DMS114 treated with DMSO at 0.1 percent for 48 hours (cell line): ENCODE data around the gene ATP6V1B1.
A peak's percentile ranks its signal among the peaks of the same experiment; 100 is the strongest.

Experiments used
- DNase-seq: peaks from one replicate; lab custom pipeline; 2025; ENCODE audit not compliant: unreplicated experiment; lab: John Stamatoyannopoulos, UW

ATP6V1B1 gene

GRCh38 chr2:70901227-70902066 is 34.3 kb upstream of the ATP6V1B1 start:
- DNase-seq = peak; percentile 31

GRCh38 chr2:70902067-70902442 is 33.6 kb upstream of the ATP6V1B1 start:
- DNase-seq = no peak

- DNase-seq = no peak
These were observed 33.1 kb upstream of the ATP6V1B1 start for GRCh38 chr2:70902579-70902978.

GRCh38 chr2:70903171-70903570 is 32.5 kb upstream of the ATP6V1B1 start:
- no peak for DNase-seq

GRCh38 chr2:70903641-70904340 is 31.9 kb upstream of the ATP6V1B1 start:
- DNase-seq = no peak

DNA sequence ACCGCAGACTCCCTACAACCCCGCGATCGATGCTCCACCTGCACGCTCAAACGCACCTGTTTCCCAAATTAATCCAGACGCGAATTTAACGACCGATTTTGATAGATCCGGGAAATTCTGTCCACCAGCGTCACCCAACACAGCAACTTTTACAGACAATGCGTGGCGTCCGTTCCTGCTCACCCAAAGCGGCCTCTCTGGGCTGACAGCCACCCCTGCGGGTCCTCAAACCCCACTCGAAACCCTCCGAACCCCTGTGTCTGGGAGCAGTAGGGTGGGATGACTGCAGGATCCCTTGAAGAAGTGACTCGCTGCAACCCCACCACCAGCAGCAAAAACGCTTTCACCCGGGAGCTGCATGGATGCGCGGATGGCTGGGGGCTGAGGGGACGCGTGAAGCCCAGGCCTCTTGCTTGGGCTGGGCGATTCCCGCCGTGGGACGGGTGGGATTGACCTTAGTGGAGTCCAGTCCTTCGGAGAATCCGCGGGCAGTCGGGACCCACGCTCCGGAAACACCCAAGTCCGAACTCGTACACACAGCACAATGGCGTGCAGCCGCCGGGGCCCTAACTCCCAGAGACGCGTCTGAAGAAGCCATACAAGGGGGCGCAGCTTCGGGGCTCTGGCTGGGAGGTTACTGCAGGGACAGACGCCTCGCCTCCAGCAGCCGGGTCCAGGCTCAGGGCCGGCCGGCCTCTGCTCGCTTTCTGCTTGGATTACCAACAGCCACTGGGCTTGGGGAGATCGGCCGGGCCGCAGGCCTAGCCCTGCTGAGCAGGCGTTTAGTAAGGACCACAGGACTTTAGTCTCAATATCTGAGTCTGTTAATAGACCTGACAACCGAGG is 31.1 kb upstream of the ATP6V1B1 start:
- DNase-seq = no peak

GRCh38 chr2:70905443-70906421 is 30.0 kb upstream of the ATP6V1B1 start:
- DNase-seq = no peak

DNA sequence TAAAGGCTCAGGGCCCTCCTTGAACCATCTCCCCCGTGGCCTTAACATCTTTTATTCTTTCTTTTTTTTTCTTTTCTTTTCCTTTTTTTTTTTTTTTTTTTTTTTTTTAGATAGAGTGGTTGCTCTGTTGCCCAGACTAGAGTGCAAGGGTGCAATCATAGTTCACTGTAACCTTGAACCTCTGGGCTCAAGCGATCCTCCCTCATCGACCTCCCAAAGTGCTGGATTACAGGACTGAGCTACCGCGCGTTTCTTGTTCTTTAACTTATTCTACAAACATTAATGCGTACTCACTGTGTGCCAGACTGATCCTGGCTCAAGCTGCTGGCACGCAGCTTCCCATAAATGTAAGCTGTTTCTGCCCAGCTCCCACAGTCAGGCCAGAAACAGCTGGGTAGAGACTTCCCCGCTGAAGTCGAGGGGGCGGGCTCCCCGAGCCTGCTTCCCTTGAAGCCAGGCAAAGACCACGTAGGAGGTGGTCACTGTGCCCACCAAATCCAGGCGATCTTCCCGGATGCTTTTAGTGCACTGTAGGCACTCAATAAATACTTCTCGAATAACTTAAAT is 29.2 kb upstream of the ATP6V1B1 start:
- no peak for DNase-seq

- DNase-seq = no peak
These were observed 28.3 kb upstream of the ATP6V1B1 start for GRCh38 chr2:70907130-70908057.

- no peak for DNase-seq
These were observed 19.4 kb upstream of the ATP6V1B1 start for GRCh38 chr2:70916291-70916690.

GRCh38 chr2:70918016-70918415 is 17.7 kb upstream of the ATP6V1B1 start:
- DNase-seq = no peak

DNA sequence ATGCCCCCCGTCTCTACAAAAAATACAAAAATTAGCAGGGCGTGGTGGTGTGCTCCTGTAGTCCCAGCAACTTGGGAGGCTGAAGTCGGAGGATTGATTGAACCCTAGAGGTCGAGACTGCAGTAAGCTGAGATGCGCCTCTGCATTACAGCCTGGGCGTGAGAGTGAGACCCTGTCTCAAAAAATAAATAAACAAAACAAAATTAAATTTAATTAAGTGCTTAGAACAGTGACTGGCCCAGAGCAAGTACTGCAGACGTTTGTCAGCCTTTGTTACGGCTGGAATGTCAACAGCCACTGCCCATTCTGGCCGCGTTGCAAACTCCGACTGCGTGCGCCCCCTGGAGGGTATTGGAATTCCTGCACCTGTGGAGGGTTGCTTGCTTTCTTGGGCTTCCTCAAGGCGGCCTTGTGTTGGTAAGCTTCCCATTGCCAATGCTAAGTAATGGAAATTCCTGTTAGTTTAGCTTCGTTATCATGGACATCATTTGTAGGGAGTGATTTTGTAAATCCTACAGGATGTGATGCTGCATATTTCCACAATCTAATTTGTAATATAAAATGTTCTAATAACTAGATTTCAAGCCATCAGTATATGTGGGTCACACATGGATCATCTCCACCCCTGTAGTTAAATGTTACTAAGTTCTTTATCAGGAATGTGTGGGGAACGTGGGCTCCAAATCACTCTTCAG is 15.9 kb upstream of the ATP6V1B1 start:
- DNase-seq = peak; percentile 76

DNA sequence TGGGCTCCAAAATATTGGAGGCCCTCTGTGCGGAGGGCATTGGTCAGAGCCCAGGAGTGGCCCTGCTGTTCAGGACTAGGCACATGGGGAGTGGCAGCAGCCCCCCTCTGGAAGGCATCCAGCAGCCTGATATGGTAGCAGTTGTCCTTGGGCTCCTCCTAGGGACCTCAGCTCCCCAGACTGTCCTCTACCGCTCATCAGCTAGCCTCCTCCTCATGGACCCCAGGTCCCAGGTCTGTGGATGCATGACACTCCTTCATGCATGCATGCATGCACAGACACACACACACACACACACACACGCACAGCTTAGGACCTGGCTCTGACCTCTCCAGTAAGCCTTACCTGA is 15.4 kb upstream of the ATP6V1B1 start:
- DNase-seq = no peak

- no peak for DNase-seq
These were observed 14.7 kb upstream of the ATP6V1B1 start for GRCh38 chr2:70921031-70921430.

- DNase-seq = no peak
These were observed 13.9 kb upstream of the ATP6V1B1 start for GRCh38 chr2:70921839-70922234.

DNA sequence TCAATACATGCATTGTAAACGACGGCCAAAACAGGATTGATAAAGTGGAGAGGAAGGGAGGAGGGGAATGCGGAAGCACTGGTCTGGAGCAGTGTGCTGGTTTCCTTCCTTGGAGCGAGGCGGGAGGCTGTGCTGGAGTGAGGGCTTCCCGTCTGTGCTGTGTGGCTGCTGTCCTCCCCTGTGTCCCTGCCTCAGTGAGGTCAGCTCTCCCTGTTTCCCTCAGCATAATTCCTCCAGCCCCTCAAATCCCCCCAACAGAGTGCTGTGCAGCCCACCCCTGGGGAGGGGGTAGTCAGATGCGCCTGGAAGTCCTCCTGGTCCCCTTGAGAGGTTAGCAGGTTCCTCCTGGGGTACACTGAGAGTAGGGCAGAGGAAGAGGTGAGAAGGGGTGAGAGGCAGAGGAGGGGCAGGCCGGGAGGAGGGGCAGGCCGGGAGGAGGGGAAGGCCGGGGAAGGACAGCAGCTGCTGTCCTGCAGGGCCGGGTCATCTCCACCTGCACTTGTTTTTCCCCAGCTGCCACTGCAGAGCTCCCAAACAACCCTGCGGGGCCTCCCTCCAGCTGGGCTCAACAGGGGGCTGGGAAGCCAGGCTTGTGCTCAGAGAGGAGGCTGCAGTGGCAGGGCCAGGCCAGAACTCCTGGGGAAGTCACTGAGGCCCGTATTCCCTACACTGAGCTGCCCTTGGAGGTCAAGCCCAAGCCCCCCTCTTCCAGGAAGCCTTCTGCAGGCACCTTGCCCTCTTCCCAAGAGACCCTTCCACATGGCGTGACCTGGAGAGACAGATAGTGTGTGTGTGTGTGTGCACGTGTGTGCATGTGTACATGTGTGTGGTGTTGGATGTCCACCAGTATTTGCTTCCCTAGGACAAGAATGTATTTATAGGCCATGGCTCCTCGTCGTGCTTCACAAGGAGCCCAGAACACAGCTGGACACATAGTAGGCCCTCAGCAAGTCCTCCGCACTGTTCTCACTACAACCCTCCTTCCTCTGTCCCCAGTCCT is 13.2 kb upstream of the ATP6V1B1 start:
- DNase-seq = no peak

DNA sequence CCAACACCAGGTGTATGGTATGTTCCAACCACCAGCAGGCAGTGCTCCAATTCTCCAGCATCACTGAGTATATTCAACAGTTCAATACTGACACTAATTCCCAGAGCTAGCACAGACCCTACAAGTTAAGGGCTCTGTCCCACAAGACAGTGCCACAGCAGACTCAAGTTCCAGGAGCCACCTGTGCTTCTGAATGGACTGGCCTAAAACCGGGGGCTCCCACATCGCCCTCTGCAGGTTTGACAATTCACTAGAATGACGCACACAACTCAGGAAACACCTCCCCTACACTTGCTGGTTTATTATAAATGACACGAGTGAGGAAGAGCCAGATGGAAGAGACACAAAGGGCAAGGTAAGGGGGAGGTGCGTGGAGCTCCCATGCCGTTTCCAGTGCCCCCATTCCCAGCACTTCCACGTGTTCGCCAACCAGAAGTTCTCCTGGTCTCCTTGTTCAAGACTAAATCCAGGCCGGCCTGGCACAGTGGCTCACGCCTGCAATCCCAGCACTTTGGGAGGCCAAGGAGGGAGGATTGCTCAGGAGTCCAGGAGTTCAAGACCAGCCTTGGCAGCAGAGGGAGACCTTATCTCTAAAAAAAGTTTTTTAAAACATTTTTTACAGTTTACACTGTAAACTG is 12.2 kb upstream of the ATP6V1B1 start:
- peak; percentile 9 for DNase-seq
